ENCODE results near the gene GTF2F1. TPM values are rescaled to one million over a fixed set of nuclear protein-coding genes. Genes with fewer than 3 reads are reported as not detected.
A peak's percentile ranks its signal among the peaks of the same experiment; 100 is the strongest.

Gene GTF2F1
- total and polyA plus RNA-seq, 2 donors (not counting 1 experiment from before 2014, with no cell fraction given), result 43.0 to 50.4 TPM

- H3K9ac ChIP-seq (ENCODE audit: insufficient read depth, low read length), result no peak within 1 kb of the TSS
- no peak for TF ChIP-seq EZH2 (IDR thresholded peaks at IDR 0.05; ENCODE audit: low read length, missing control alignments)
- TF ChIP-seq, protein P1, sequence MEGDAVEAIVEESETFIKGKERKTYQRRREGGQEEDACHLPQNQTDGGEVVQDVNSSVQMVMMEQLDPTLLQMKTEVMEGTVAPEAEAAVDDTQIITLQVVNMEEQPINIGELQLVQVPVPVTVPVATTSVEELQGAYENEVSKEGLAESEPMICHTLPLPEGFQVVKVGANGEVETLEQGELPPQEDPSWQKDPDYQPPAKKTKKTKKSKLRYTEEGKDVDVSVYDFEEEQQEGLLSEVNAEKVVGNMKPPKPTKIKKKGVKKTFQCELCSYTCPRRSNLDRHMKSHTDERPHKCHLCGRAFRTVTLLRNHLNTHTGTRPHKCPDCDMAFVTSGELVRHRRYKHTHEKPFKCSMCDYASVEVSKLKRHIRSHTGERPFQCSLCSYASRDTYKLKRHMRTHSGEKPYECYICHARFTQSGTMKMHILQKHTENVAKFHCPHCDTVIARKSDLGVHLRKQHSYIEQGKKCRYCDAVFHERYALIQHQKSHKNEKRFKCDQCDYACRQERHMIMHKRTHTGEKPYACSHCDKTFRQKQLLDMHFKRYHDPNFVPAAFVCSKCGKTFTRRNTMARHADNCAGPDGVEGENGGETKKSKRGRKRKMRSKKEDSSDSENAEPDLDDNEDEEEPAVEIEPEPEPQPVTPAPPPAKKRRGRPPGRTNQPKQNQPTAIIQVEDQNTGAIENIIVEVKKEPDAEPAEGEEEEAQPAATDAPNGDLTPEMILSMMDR (conservative IDR thresholded peaks at IDR 0.05 in 1 of 2, IDR thresholded peaks at IDR 0.05 in 1 of 2; ENCODE audit: low read depth in 1 of 2, low read length in 2 of 2), result no peak
- H3K4me3 ChIP-seq (replicated peaks in 1 of 4; ENCODE audit: control extremely low read depth in 1 of 4, insufficient read depth in 1 of 4, low read depth in 3 of 4, low read length in 4 of 4), result no peak within 1 kb of the TSS
- DNase-seq (ENCODE audit: low read depth in 2 of 2), result no peak
- peaks cover 9% of the 10 kb centered on the region for H3K36me3 ChIP-seq (ENCODE audit: control insufficient read depth, insufficient read depth, low read length)
- no peaks in the 10 kb centered on the region for H4K20me1 ChIP-seq (ENCODE audit: control insufficient read depth, extremely low read depth, insufficient read depth, low read length)
- no peaks in the 10 kb centered on the region for H3K9me3 ChIP-seq (ENCODE audit: control insufficient read depth, insufficient read depth, low read depth, low read length)
- peaks cover 5% of the 10 kb centered on the region for H3K4me1 ChIP-seq (ENCODE audit: control insufficient read depth, extremely low read depth, insufficient read depth, low read length)
- no peak within 1 kb of the TSS for H3K27ac ChIP-seq (ENCODE audit: insufficient read depth, low read length)
- no peaks in the 10 kb centered on the region for H3K79me2 ChIP-seq (ENCODE audit: control insufficient read depth, insufficient read depth, low read length)
- H3K27me3 ChIP-seq (ENCODE audit: control insufficient read depth, insufficient read depth, low read length), result no peaks in the 10 kb centered on the region
- H3K4me2 ChIP-seq (ENCODE audit: extremely low read depth, insufficient read depth, low read length), result no peak within 1 kb of the TSS
- no peak within 1 kb of the TSS for H2AFZ ChIP-seq (ENCODE audit: low read length)
Measured at GRCh38 chr19:6375411-6376010, 17.5 kb downstream of the GTF2F1 start, which contains the start of gene PSPN. Gene PSPN (minus strand): TSS chr19:6375933. CDS start chr19:6375849, 84 bp downstream.

- Histone ChIP-seq H3K9ac (ENCODE audit: insufficient read depth, low read length) (no peak overlapping the region), H3K4me1 (ENCODE audit: control insufficient read depth, extremely low read depth, insufficient read depth, low read length) (peaks cover 5% of the 10 kb centered on the region), H3K9me3 (ENCODE audit: control insufficient read depth, insufficient read depth, low read depth, low read length) (no peaks in the 10 kb centered on the region), H2AFZ (ENCODE audit: low read length) (no peak overlapping the region), H3K79me2 (ENCODE audit: control insufficient read depth, insufficient read depth, low read length) (no peaks in the 10 kb centered on the region), H3K4me2 (ENCODE audit: extremely low read depth, insufficient read depth, low read length) (no peak overlapping the region), H3K36me3 (ENCODE audit: control insufficient read depth, insufficient read depth, low read length) (peaks cover 2% of the 10 kb centered on the region), H3K4me3 (replicated peaks in 1 of 4; ENCODE audit: control extremely low read depth in 1 of 4, insufficient read depth in 1 of 4, low read depth in 3 of 4, low read length in 4 of 4) (no peak overlapping the region), H4K20me1 (ENCODE audit: control insufficient read depth, extremely low read depth, insufficient read depth, low read length) (no peaks in the 10 kb centered on the region), H3K27ac (ENCODE audit: insufficient read depth, low read length) (no peak overlapping the region), H3K27me3 (ENCODE audit: control insufficient read depth, insufficient read depth, low read length) (no peaks in the 10 kb centered on the region)
- DNase-seq (ENCODE audit: low read depth in 2 of 2), result no peak
- no peak for TF ChIP-seq EZH2 (IDR thresholded peaks at IDR 0.05; ENCODE audit: low read length, missing control alignments)
- TF ChIP-seq, protein P1 (conservative IDR thresholded peaks at IDR 0.05 in 1 of 2, IDR thresholded peaks at IDR 0.05 in 1 of 2; ENCODE audit: low read depth in 1 of 2, low read length in 2 of 2), result no peak
Measured at GRCh38 chr19:6374711-6375410, 18.1 kb downstream of the GTF2F1 start.

DNA sequence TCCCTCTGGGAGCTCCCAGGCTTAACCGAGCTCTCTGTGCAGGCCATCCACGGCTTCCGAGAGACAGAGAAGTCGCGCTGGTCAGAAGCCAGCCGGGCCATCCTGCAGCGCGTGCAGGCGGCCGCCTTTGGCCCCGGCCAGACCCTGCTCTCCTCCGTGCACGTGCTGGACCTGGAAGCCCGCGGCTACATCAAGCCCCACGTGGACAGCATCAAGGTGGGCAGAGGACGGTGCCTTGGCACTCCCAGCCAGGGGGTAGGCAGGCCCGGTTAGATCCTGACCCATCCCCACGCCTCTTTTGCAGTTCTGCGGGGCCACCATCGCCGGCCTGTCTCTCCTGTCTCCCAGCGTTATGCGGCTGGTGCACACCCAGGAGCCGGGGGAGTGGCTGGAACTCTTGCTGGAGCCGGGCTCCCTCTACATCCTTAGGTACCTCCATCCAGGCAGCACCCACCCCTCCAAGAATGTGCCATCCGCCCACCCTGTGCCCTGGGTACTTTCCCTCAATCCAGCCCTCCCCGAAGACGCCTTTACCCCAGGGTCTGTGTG is 18.7 kb downstream of the GTF2F1 start:
- Histone ChIP-seq H3K27me3 (ENCODE audit: control insufficient read depth, insufficient read depth, low read length) (no peaks in the 10 kb centered on the region), H3K36me3 (ENCODE audit: control insufficient read depth, insufficient read depth, low read length) (no peaks in the 10 kb centered on the region), H3K9ac (ENCODE audit: insufficient read depth, low read length) (no peak overlapping the region), H2AFZ (ENCODE audit: low read length) (no peak overlapping the region), H4K20me1 (ENCODE audit: control insufficient read depth, extremely low read depth, insufficient read depth, low read length) (no peaks in the 10 kb centered on the region), H3K79me2 (ENCODE audit: control insufficient read depth, insufficient read depth, low read length) (no peaks in the 10 kb centered on the region), H3K9me3 (ENCODE audit: control insufficient read depth, insufficient read depth, low read depth, low read length) (no peaks in the 10 kb centered on the region), H3K4me1 (ENCODE audit: control insufficient read depth, extremely low read depth, insufficient read depth, low read length) (peaks cover 5% of the 10 kb centered on the region), H3K4me2 (ENCODE audit: extremely low read depth, insufficient read depth, low read length) (peak overlapping the region; percentile 80), H3K27ac (ENCODE audit: insufficient read depth, low read length) (peak overlapping the region; percentile 47), H3K4me3 (replicated peaks in 1 of 4; ENCODE audit: control extremely low read depth in 1 of 4, insufficient read depth in 1 of 4, low read depth in 3 of 4, low read length in 4 of 4) (peak overlapping the region in 1 of 4 experiments; percentile 57)
- TF ChIP-seq, protein P1 (conservative IDR thresholded peaks at IDR 0.05 in 1 of 2, IDR thresholded peaks at IDR 0.05 in 1 of 2; ENCODE audit: low read depth in 1 of 2, low read length in 2 of 2), result no peak
- no peak for TF ChIP-seq EZH2 (IDR thresholded peaks at IDR 0.05; ENCODE audit: low read length, missing control alignments)
- DNase-seq (ENCODE audit: low read depth in 2 of 2), result no peak

Measured in fibroblast of lung (primary cell).